ENCODE measurements around the gene SERPINA4.
"Not testable (repeated sequence)": the region's sequence is repeated elsewhere in the genome, so short reads cannot be mapped to it uniquely, and the experiment has no call there.

SERPINA4 gene

GRCh38 chr14:94573475-94574277 is 12.4 kb downstream of the SERPINA4 start:
- no peak for DNase-seq (ENCODE audit: low read depth)
- no peak overlapping the region for H3K4me3 ChIP-seq (ENCODE audit: low read depth, low read length)
- no peak for TF ChIP-seq CTCF (IDR thresholded peaks at IDR 0.05; ENCODE audit: low read depth, low read length, missing control alignments)

- H3K4me3 ChIP-seq (ENCODE audit: low read depth, low read length), result no peak overlapping the region
- TF ChIP-seq CTCF (IDR thresholded peaks at IDR 0.05; ENCODE audit: low read depth, low read length, missing control alignments), result no peak
- no peak for DNase-seq (ENCODE audit: low read depth)
These were observed 13.1 kb downstream of the SERPINA4 start for GRCh38 chr14:94574336-94574735.

- DNase-seq (ENCODE audit: low read depth), result no peak
- no peak overlapping the region for H3K4me3 ChIP-seq (ENCODE audit: low read depth, low read length)
- no peak for TF ChIP-seq CTCF (IDR thresholded peaks at IDR 0.05; ENCODE audit: low read depth, low read length, missing control alignments)
These were observed 14.7 kb downstream of the SERPINA4 start for GRCh38 chr14:94575730-94576585.

- not testable (repeated sequence) for H3K4me3 ChIP-seq (ENCODE audit: low read depth, low read length)
These were observed 16.2 kb downstream of the SERPINA4 start for GRCh38 chr14:94577472-94577871.

GRCh38 chr14:94578712-94579111 is 17.5 kb downstream of the SERPINA4 start:
- H3K4me3 ChIP-seq (ENCODE audit: low read depth, low read length), result no peak overlapping the region
- TF ChIP-seq CTCF (IDR thresholded peaks at IDR 0.05; ENCODE audit: low read depth, low read length, missing control alignments), result no peak
- DNase-seq (ENCODE audit: low read depth), result no peak

More at GRCh38 chr14:94577472-94577871, 16.2 kb downstream of the SERPINA4 start:
- not testable (repeated sequence) for DNase-seq (ENCODE audit: low read depth)

GRCh38 chr14:94581127-94581999 is 20.1 kb downstream of the SERPINA4 start, which contains the start of gene SERPINA5:
TSS of gene SERPINA5 (plus strand) at chr14:94581426. CDS start at chr14:94587363, 5,937 bp downstream.
- TF ChIP-seq CTCF (IDR thresholded peaks at IDR 0.05; ENCODE audit: low read depth, low read length, missing control alignments), result no peak
- no peak for DNase-seq (ENCODE audit: low read depth)
- H3K4me3 ChIP-seq (ENCODE audit: low read depth, low read length), result no peak within 1 kb of the TSS
